ENCODE data around the gene NFRKB.
"Not testable (repeated sequence)": the region's sequence is repeated elsewhere in the genome, so short reads cannot be mapped to it uniquely, and the experiment has no call there.

The NFRKB gene

GRCh38 chr11:129888451-129888850 is 6.9 kb downstream of the NFRKB start:
- DNase-seq, result no peak

DNA sequence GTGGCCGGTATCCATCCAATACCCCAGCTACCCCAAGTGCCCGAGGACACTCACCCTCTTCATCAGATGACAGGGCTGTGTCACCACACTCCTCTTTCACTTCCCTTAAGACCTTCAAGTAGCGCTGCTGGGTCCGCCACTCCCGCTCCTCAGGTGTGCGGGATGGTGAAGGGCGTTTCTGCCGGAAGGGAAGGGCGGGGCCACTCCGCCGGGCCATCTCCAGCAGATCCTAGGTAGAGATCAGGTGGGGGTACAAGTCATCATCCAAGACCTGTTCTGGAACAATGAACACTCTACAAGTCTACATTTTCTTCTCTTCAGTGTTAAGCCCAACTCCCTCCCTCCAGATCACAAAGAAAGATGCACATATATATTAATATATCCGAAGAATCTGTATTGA is 10.0 kb downstream of the NFRKB start:
- DNase-seq, result no peak

DNA sequence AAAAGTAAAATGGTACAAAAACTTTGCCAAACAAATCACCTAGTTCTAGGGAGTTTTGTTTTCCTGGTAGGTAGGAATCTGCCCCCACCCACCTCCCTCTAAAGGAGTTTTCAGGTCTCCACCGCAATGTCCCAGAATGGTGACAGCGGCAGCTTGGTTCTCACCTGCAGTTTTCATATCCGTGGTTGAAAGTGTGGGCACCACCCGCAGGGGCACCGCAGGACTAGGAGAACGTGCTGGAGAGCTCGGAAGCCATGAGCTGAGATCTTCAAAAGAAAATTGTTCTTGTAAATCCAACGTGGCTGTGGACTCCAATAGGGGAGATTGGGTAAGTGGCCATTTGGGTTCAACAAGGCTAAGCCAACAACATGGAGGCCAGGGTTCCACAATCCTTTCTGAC is 10.8 kb downstream of the NFRKB start:
- DNase-seq, result no peak

DNA sequence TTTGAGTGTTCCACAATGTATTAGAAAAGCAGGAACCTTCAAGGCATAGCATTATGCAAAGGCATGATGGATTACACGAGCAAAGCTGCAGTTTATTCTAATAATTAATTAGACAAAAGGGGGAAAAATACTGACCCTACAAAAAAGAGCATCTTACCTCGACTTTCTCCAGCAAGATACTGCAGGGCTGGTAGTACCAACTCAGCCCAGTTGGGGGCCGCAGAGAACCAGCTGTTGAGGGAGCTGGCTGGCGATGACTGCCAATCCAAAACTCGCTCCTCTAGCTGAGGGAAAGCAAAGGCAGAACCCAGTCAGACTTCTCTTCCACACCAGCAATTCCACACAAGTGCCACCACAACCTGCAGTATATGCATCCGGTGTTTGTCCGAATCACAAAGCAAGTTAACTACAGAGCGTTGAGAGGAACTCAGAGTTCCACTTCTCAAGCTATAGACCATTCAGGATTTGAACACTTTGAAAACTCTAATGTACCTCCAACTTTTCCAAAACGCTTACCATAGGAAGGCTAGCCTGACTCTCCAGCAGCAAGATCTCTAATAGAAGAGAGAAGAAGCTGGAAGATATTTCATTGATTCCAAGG is 13.7 kb downstream of the NFRKB start:
- no peak for DNase-seq

GRCh38 chr11:129880311-129880710 is 15.1 kb downstream of the NFRKB start:
- no peak for DNase-seq

GRCh38 chr11:129871914-129872313 is 23.5 kb downstream of the NFRKB start:
- no peak for DNase-seq

GRCh38 chr11:129868626-129869025 is 26.8 kb downstream of the NFRKB start:
- not testable (repeated sequence) for DNase-seq

GRCh38 chr11:129866311-129866710 is 29.1 kb downstream of the NFRKB start:
- no peak for DNase-seq

- no peak for DNase-seq
Measured at GRCh38 chr11:129865701-129866100, 29.7 kb downstream of the NFRKB start.

DNA sequence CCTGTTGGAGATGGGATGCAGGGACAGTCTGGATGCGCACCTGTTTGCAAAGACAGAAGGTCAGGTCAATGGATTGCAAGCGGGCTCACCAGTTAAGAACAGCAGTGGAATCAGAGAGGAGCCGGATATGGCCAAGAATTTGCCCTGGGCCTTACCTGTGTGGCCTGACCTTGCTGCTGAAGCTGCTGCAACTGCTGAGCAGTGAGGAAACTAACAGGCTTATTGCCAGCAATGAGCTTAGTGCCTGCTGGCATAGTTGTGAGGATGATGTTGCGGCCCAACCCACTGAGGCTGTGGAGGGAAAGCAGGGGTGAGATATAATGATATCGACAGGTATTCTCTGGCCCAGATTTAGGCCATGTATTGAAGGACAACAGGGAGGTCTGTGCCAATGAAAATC is 30.6 kb downstream of the NFRKB start:
- no peak for DNase-seq

DNA sequence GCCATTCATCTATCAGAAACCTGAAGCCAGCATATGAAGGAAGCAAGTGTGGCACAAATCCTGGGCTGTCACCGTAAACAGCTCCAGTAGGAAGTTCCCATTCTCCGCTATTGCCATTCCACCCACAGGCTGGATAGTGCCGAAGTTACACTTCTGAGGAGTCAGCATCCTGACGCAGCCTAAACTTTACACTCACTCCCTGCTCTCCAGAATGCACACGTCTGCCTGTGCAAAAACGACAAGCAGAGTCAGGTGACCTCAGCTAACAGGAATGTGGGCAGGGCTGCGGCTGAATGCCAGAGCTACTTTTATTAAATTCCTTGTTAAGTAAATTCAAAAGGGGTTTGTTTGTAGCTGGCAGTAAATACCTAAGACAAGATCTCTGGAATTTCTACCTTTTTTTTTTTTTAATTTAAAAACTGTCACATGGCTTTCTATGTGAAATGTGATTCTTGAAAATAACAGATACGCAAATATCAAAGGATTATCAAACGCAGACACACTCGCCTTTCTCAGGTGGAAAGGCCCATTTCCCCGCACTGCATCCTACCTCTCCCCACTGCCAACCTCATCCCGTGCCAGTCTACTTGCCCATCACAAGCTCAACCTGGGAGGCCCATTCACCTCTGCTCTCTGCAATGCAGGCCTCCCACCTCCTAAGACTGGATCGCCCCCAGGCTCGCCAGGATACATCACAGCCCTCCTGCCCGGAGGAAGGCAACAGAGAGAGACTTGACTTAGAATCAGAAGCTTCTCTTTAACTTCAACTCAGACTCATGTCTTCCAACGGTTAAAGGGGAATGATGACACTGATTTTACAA is 33.5 kb downstream of the NFRKB start:
- no peak for DNase-seq

GRCh38 chr11:129856036-129856435 is 39.3 kb downstream of the NFRKB start:
- no peak for DNase-seq

DNA sequence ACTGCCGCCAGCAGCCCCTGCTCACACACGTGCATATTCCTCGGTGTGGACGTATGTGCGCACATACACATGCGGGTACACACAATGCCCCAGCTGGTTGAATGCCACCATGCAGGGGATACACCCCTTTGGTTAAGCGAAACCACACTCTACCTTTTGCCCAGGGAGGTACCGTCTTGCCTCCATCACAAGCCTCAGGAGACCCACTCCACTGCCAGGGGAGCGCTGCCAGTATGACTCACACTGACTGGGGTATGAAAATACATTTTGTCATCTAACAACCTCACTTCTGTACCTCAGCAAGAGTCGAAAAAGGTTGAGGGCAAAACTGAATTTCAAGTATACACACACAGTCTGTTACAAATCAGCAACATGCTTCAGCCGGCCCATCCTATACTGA is 40.3 kb downstream of the NFRKB start:
- no peak for DNase-seq

DNA sequence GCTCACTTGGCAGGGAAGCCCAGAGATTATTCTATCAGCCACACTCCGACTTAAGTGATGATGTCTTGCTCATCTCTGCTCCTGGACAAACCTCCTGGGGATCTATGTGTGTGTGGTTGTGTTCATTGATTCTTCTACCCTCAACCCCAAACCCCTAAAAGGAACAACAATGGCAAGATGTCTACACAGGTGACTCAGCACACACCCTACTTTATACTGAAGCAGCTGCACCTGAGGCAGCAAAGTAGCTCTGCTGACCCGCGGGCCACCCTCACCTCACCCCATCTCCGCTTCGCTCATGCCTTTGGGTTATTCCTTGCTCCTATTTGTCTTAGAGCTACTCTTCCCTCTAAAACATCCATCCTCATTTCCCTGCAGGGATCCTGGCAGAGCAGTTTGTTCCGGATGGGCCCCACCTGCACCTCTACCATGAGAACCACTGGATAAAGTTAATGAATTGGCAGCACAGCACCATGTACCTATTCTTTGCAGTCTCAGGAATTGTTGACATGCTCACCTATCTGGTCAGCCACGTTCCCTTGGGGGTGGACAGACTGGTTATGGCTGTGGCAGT is 41.1 kb downstream of the NFRKB start:
- no peak for DNase-seq

DNA sequence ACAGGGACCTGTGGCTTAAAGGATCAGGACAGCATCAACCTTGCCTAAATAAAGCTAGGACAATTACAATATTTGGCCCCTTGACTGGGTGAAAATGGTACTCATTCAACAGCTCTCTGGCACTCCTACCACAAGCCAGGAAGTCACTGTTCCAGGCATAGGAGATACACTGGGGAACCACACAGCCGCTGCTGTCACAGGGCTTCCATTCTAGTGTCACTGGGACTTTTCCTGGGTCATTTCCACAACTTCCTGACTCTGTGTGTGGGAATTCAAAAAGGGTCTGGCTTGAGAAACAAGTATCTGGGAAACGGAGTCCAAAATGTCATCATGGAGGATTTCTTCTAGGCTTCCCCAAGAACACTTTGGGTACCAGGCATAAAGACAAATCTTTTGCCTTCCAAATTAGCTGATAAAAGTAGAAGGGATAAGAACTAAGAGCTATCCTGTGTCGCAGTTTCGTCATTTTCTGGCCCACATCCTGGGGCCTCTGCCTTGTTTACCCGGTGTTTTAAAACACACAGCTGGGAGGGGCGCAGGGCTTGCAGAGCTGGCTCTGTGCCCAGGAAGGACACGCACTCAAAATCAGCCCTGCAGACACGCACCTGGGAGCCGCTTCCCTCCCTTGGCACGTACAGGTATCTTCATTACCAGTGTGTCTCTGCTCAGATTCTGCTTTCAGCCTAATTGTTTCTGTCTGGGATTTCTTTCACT is 41.7 kb downstream of the NFRKB start:
- DNase-seq, result peak; percentile 99

GRCh38 chr11:129852125-129852740 is 43.1 kb downstream of the NFRKB start:
- DNase-seq, result no peak

DNA sequence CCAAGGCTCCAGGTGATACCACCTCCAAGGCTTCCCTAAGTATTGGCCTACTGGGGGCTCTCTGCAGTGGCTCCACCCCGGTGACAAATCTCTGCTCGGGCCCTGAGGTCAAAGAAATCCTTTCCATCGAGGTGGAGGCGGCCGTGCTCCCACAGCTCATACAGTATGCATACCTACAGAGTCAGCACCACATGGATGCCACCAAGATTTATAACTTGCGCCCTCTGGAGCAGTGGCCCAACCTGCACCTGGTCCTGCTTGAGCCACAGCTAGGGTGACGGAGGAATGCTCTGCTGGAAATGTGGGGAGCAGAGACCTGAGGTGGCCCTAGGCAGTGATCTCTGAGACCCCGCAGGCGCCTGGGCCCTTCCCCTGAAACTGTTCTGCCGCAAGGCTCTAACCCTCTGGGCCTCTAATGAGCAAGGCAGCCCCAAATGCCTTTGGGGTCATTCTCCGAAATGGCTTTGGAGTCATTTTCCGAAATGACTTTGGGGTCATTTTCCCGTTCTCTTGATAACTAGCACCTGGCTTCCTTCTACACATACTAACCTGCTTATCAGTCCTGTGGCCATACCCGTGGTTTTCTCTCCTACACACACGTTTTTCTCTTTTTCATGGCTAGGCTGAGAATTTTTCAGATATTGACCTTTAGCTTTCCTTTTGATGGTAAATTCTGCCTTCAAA is 45.8 kb downstream of the NFRKB start:
- DNase-seq, result no peak

GRCh38 chr11:129847361-129847760 is 48.0 kb downstream of the NFRKB start:
- not testable (repeated sequence) for DNase-seq

- DNase-seq, result no peak
Measured at GRCh38 chr11:129846508-129847335, 48.7 kb downstream of the NFRKB start.
